PC-9 (cell line): Measurements from ENCODE around the gene TRIM38. TPM values are rescaled to one million over a fixed set of nuclear protein-coding genes. Genes with fewer than 3 reads are reported as not detected.

Source experiments
- BruUV-seq: library from RNA; stranded (reverse); fragments of 400-500 nt; replicated peaks from 2 replicates; lab custom pipeline; 2021; lab: Mats Ljungman, UMichigan
- CTCF ChIA-PET: fragments of 300-600 bp; sonication (Branson Sonifier 250); formaldehyde crosslinking; loops from one replicate; lab custom pipeline; 2022; ENCODE audit warnings: antibody characterized with exemption; lab: Charles Lee
- POLR2A ChIA-PET: fragments of 300-600 bp; sonication (Branson Sonifier 250); formaldehyde crosslinking; loops from one replicate; lab custom pipeline; 2022; ENCODE audit warnings: antibody characterized with exemption; ENCODE audit not compliant: unreplicated experiment; lab: Charles Lee
- DNase-seq, 2 experiments: peaks; one replicate each; pipeline versions ENCODE4 v3.0.0 to v3.0.0-alpha.2; 2015 to 2022; ENCODE audit warnings: mixed read lengths in 1 of 2
- H2AFZ ChIP-seq: fragments of 200-600 bp; sonication (generic); 2 replicates; pipeline ENCODE4 v1.8.1; 2017; ENCODE audit warnings: antibody characterized with exemption
- H3F3A ChIP-seq: fragments of 200-600 bp; sonication (generic); 2 replicates; pipeline ENCODE4 v1.8.1; 2017; ENCODE audit warnings: antibody characterized with exemption, mild to moderate bottlenecking, low read depth; ENCODE audit not compliant: insufficient read depth
- H3K27ac ChIP-seq: fragments of 200-600 bp; sonication (generic); 2 replicates; pipeline ENCODE4 v1.6.1; 2016; ENCODE audit warnings: mixed run types
- H3K27me3 ChIP-seq: fragments of 200-600 bp; sonication (generic); 2 replicates; pipeline ENCODE4 v1.6.1; 2016; ENCODE audit warnings: low read depth, mixed run types; ENCODE audit not compliant: insufficient read depth
- H3K36me3 ChIP-seq: fragments of 200-600 bp; sonication (generic); 2 replicates; pipeline ENCODE4 v1.6.1; 2016; ENCODE audit warnings: low read depth, mixed run types
- H3K4me1 ChIP-seq: fragments of 200-600 bp; sonication (generic); replicated peaks from 2 replicates; pipeline ENCODE4 v1.6.1; 2016; ENCODE audit warnings: mixed run types; ENCODE audit not compliant: insufficient read depth
- H3K4me2 ChIP-seq: fragments of 200-600 bp; sonication (generic); 2 replicates; pipeline ENCODE4 v1.6.1; 2017; ENCODE audit warnings: mixed run types
- H3K4me3 ChIP-seq: fragments of 200-600 bp; sonication (generic); 2 replicates; pipeline ENCODE4 v1.6.1; 2016; ENCODE audit warnings: mixed run types
- H3K79me2 ChIP-seq: fragments of 200-600 bp; sonication (generic); 2 replicates; pipeline ENCODE4 v1.6.1; 2017; ENCODE audit warnings: low read depth, mixed run types
- H3K9me2 ChIP-seq: fragments of 200-600 bp; sonication (generic); 2 replicates; pipeline ENCODE4 v1.8.1; 2017; ENCODE audit warnings: mild to moderate bottlenecking; ENCODE audit not compliant: insufficient read depth
- H3K9me3 ChIP-seq: fragments of 200-600 bp; sonication (generic); 2 replicates; pipeline ENCODE4 v1.8.1; 2016; ENCODE audit warnings: low read depth; ENCODE audit not compliant: insufficient read depth
- H4K20me1 ChIP-seq: fragments of 200-600 bp; sonication (generic); 2 replicates; pipeline ENCODE4 v1.8.1; 2017; ENCODE audit not compliant: insufficient read depth
- EZH2 ChIP-seq: fragments of 200-600 bp; sonication (generic); IDR thresholded peaks from 2 replicates; pipeline ENCODE4 v1.8.0; 2017; ENCODE audit warnings: antibody characterized with exemption, low read depth
- intact Hi-C: fragments of 100-400 bp; cut with micrococcal nuclease; formaldehyde crosslinking; loops from one replicate; pipeline ENCODE4 v1.10.0; 2022; ENCODE audit not compliant: unreplicated experiment
- total RNA-seq: library from RNA; stranded (reverse); gene quantifications from 2 replicates; pipeline ENCODE4 v1.2.3, GENCODE V29; 2021
- TF ChIP-seq, protein P1 (sequence below): fragments of 200-600 bp; sonication (generic); conservative IDR thresholded peaks from 2 replicates; pipeline ENCODE4 v1.6.1; 2017; ENCODE audit warnings: mixed run types, antibody characterized with exemption, mild to moderate bottlenecking, moderate library complexity

TRIM38 gene
- total RNA-seq, 1 experiment from 2014 or later, result 31.3 TPM

DNA sequence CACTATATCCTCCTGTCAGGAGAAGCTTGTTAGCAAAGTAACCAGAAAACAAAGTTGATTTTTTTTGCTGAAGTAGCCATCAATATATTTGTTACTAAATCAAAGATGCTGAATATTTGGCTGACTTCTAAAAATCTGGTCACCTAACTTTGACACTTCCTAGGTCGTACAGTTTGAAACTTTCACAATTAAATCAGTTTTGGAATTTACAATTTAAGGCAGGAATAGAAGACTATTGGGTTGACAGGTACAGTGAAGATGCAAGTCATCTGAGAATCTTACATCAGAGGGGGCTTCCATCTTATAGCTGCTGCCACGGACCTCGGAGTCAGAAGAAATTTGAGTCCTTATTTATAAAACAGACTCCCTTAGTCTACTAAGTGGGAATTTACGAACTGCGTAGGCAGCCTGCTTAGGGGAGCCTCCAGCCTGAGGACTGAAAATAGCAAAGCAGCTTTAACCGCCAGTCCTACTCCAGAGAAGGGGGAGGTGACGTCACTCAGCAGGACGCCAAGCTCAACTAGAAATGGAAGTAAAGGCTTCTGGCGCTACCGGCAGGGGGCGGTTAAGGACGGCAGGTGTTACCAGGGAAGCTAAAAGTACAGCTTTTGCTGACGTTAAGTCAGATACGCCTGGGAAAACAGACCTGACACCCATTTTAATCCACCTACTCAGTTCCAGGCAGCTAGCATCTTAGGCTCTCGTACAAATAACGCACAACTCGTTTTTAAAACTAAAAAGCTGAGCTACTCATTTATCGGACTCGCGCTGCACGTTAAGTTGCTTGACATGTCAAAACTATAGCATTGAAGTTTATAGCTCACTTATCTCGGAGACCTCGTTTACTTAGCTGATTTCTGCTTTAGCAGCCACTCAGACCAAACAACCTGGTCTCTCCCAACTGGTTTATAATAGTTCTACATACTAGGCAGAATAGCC lies 63.6 kb downstream of the TRIM38 start:
- intact Hi-C loops, result loop anchor here (1.0 to 10.0 kb wide), 3 partner anchors 97 to 1809 kb away; a partner anchor contains a TSS
- ChIA-PET CTCF (interaction anchor here (0.7 to 1.9 kb wide), 6 partner anchors 20 to 77 kb away, joined by 3 to 7 read pairs (median 5); a partner anchor contains a TSS), POLR2A (interaction anchor here (0.6 to 3.1 kb wide), 27 partner anchors 9 to 1233 kb away, joined by 3 to 55 read pairs (median 5); partner anchors contain the start of gene HFE)
- Histone ChIP-seq H2AFZ (no peak overlapping the region), H3K9me3 (no peaks in the 10 kb centered on the region), H3K9me2 (no peaks in the 10 kb centered on the region), H3K27me3 (no peaks in the 10 kb centered on the region), H3K4me3 (peak overlapping the region; percentile 75), H3K79me2 (peaks cover under 1% of the 10 kb centered on the region), H3K36me3 (no peaks in the 10 kb centered on the region), H3K4me2 (peak overlapping the region; percentile 89), H3K27ac (peak overlapping the region; percentile 98), H3F3A (peaks cover 44% of the 10 kb centered on the region), H3K4me1 (peaks cover 57% of the 10 kb centered on the region), H4K20me1 (no peaks in the 10 kb centered on the region)
- BruUV-seq, result TSS peak; percentile 11
- peak; percentile 92 to 93 for DNase-seq
- TF ChIP-seq, protein P1, sequence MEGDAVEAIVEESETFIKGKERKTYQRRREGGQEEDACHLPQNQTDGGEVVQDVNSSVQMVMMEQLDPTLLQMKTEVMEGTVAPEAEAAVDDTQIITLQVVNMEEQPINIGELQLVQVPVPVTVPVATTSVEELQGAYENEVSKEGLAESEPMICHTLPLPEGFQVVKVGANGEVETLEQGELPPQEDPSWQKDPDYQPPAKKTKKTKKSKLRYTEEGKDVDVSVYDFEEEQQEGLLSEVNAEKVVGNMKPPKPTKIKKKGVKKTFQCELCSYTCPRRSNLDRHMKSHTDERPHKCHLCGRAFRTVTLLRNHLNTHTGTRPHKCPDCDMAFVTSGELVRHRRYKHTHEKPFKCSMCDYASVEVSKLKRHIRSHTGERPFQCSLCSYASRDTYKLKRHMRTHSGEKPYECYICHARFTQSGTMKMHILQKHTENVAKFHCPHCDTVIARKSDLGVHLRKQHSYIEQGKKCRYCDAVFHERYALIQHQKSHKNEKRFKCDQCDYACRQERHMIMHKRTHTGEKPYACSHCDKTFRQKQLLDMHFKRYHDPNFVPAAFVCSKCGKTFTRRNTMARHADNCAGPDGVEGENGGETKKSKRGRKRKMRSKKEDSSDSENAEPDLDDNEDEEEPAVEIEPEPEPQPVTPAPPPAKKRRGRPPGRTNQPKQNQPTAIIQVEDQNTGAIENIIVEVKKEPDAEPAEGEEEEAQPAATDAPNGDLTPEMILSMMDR, result peak; percentile 89
- no peak for TF ChIP-seq EZH2

DNA sequence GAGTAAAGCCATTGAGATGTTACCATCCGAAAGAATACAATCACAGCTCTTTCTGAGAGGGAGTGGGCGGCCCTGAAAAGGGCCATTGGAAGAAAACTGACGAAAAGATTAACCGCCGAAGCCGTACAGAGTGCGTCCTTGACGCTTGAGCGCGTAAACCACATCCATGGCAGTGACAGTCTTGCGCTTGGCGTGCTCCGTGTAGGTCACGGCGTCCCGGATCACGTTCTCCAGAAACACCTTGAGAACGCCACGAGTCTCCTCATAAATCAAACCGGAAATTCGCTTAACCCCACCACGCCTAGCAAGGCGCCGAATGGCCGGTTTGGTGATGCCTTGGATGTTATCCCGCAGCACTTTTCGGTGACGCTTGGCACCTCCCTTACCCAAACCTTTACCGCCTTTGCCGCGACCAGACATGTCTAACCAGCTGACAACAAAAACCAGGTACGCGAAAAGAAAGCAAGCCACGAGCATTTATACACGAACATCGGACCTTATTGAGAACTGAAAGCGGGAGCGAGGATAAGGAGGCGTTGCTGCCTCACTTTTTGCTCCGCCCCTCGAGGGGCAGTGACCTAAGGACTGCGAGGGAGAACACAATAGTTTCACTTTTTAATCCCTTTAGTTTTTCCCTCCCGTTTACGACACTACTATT lies 64.4 kb downstream of the TRIM38 start:
- TF ChIP-seq, protein P1, result no peak
- no peak for TF ChIP-seq EZH2
- peak; percentile 89 to 95 for DNase-seq
- peaks cover 57% of the 10 kb centered on the region for H3K4me1 ChIP-seq
- peak overlapping the region; percentile 98 for H3K27ac ChIP-seq
- H3K79me2 ChIP-seq, result peaks cover 5% of the 10 kb centered on the region
- no peaks in the 10 kb centered on the region for H3K27me3 ChIP-seq
- intact Hi-C loops, result loop anchor here (1.0 to 10.0 kb wide), 5 partner anchors 28 to 1808 kb away; a partner anchor contains a TSS
- BruUV-seq, result TSS peak; percentile 66
- H4K20me1 ChIP-seq, result no peaks in the 10 kb centered on the region
- no peaks in the 10 kb centered on the region for H3K9me2 ChIP-seq
- H3K4me2 ChIP-seq, result peak overlapping the region; percentile 89
- CTCF ChIA-PET, result interaction anchor here (1.1 to 1.9 kb wide), 3 partner anchors 19 to 34 kb away, joined by 3 to 7 read pairs (median 6); a partner anchor contains a TSS
- peak overlapping the region; percentile 74 for H2AFZ ChIP-seq
- peak overlapping the region; percentile 75 for H3K4me3 ChIP-seq
- H3F3A ChIP-seq, result peaks cover 45% of the 10 kb centered on the region
- H3K36me3 ChIP-seq, result no peaks in the 10 kb centered on the region
- POLR2A ChIA-PET, result interaction anchor here (0.6 to 3.1 kb wide), 17 partner anchors 17 to 1161 kb away, joined by 3 to 55 read pairs (median 7); partner anchors contain the start of gene HFE
- H3K9me3 ChIP-seq, result no peaks in the 10 kb centered on the region
